Epithelial cell of esophagus (primary cell): ENCODE results near the gene ACCS.

Experiments
- DNase-seq: peaks from one replicate; pipeline ENCODE4 v3.0.0; 2010; ENCODE audit warnings: low read depth
- H3K4me3 ChIP-seq: 2 replicates; pipeline ENCODE4 v1.5.1; 2011; ENCODE audit warnings: mild to moderate bottlenecking, low read length, control low read depth
- TF ChIP-seq, protein P1 (sequence below): IDR thresholded peaks from 2 replicates; pipeline ENCODE4 v1.5.1; 2011; ENCODE audit warnings: low read depth, mild to moderate bottlenecking, low read length, control low read depth, inconsistent platforms; ENCODE audit not compliant: insufficient read depth; ENCODE audit errors: missing control alignments

Gene ACCS

DNA sequence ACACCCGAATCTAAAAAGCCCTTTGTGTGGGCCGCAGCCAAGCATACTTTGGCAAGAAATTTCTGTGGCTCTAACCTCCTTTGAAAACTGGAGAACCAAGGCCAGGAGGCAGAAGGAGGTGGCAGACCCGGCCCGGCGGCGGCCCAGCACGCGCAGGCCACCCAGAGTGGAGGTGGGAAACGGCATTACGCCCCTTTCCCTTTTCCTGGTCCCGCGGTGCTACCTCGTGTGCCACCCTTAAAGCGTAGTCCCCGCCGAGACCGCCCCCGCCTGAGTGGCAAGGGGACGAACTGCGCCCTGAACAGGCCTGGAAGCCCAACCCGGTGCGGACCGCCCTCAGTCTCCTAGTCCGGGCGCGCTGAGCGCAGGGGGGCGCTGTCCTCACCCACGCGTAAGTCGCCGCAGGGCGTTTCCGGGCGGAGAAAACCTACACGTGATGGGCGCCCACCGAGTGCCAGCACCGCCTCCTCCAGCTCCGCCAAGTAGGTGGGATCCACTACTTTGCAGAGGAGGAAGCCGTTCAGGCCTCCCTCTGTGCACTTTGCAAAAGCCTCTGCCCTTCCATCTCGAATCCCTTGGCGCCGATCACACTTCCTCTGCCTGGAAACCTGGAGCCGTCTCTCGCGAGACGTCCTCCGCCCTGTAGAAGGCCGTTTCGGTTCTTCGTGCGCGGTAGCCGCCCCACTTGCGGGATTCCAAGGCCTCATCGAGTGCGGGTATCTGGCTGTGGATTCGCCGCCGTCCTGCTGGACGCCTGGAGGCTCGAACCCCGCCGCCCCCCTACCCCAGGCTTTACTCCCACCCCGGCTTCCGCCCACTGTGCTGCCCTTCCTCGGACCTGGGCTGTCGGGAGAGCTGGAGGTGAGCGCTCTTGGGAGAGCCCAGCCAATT is at the start of gene ACCS:
Gene ACCS (plus strand): TSS at position 430 of the 891 bp plus-strand sequence. CDS start 1,358 bp downstream, outside the sequence.
- H3K4me3 ChIP-seq: peak within 1 kb of the TSS; percentile 76
- TF ChIP-seq, protein P1, sequence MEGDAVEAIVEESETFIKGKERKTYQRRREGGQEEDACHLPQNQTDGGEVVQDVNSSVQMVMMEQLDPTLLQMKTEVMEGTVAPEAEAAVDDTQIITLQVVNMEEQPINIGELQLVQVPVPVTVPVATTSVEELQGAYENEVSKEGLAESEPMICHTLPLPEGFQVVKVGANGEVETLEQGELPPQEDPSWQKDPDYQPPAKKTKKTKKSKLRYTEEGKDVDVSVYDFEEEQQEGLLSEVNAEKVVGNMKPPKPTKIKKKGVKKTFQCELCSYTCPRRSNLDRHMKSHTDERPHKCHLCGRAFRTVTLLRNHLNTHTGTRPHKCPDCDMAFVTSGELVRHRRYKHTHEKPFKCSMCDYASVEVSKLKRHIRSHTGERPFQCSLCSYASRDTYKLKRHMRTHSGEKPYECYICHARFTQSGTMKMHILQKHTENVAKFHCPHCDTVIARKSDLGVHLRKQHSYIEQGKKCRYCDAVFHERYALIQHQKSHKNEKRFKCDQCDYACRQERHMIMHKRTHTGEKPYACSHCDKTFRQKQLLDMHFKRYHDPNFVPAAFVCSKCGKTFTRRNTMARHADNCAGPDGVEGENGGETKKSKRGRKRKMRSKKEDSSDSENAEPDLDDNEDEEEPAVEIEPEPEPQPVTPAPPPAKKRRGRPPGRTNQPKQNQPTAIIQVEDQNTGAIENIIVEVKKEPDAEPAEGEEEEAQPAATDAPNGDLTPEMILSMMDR: peak; percentile 65
- peak; percentile 87 for DNase-seq

- TF ChIP-seq, protein P1: no peak
- no peak overlapping the region for H3K4me3 ChIP-seq
- DNase-seq: no peak
These were observed 49.3 kb upstream of the ACCS start for GRCh38 chr11:44016546-44017442.

- no peak for DNase-seq
- no peak overlapping the region for H3K4me3 ChIP-seq
- TF ChIP-seq, protein P1: no peak
These were observed 48.5 kb upstream of the ACCS start for GRCh38 chr11:44017443-44018126.

- TF ChIP-seq, protein P1: no peak
- no peak overlapping the region for H3K4me3 ChIP-seq
- no peak for DNase-seq
These were observed 47.9 kb upstream of the ACCS start for GRCh38 chr11:44018127-44018521.

GRCh38 chr11:44018829-44019228 is 47.2 kb upstream of the ACCS start:
- TF ChIP-seq, protein P1: no peak
- H3K4me3 ChIP-seq: no peak overlapping the region
- no peak for DNase-seq

- TF ChIP-seq, protein P1: no peak
- H3K4me3 ChIP-seq: no peak overlapping the region
- no peak for DNase-seq
These were observed 41.1 kb upstream of the ACCS start for GRCh38 chr11:44024977-44025376.
